ENCODE measurements around the gene MINDY4.
"Not testable (repeated sequence)": the region's sequence is repeated elsewhere in the genome, so short reads cannot be mapped to it uniquely, and the experiment has no call there.

The MINDY4 gene

DNA sequence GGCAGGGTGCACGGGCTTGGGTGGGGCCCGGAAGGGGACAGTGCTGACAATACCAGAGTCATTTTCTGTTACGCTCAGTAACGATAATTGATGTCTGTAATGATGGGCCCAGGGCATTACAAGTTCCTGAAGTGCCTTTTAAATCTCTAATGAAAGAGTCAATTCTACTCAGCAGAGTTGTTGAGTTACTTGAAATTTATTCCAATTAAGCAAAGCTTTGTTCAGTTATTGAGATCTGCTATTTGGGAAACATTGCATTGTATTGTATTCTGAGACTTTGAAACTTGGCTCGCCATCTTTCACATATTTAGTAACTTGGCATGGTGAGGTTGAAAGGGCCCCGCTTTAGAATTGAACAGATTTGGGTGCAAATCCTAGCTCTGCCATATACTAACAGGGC, 34.7 kb downstream of the MINDY4 start:
- no peak for DNase-seq

DNA sequence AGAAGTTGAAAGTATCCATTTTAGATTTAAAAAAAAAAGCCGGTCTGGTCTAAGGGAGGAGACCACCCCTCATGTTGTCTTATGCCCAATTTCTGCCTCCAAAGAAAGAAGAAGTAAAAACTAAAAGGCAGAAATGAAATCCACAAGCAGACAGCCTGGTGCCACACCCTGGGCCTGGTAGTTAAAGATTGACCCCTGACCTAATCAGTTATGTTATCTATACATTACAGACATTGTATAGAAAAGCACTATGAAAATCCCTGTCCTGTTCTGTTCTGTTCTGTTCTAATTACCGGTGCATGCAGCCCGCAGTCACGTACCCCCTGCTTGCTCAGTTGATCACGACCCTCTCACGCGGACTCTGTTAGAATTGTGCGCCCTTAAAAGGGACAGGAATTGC, 36.3 kb downstream of the MINDY4 start:
- DNase-seq: not testable (repeated sequence)

DNA sequence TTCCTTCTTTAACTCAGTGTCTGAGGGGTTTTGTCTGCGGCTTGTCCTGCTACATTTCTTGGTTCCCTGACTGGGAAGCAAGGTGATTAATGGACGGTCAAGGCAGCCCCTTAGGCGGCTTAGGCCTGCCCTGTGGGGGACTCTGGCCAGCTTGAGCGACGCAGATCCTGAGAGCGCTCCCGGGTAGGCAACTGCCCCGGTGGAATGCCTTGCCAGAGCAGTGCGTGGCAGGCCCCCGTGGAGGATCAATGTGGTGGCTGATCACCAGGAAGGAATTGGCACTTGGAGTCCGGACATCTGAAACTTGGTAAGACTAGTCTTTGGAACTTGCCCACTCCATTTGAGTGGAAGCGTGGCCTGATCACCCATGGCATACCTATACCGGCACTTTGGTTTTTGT, 36.7 kb downstream of the MINDY4 start:
- DNase-seq: not testable (repeated sequence)

DNA sequence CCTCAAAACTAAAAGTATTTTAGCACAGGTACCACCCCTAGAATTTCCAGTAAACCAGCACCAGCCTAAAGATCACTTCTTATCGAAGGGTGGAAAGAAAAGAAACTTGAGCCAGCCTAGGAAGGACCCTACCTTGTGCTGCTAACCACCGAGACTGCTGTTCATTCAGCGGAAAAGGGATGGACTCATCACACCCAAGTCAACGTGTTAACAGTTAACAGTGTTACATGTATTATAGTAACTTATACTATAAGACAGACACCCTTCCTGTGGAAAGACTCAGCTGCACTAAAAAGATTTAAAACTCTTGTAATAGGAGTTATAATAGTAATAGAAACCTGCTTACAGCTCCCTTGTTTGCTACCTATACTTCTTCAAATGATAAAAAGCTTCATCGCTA, 39.8 kb downstream of the MINDY4 start:
- DNase-seq: no peak

DNA sequence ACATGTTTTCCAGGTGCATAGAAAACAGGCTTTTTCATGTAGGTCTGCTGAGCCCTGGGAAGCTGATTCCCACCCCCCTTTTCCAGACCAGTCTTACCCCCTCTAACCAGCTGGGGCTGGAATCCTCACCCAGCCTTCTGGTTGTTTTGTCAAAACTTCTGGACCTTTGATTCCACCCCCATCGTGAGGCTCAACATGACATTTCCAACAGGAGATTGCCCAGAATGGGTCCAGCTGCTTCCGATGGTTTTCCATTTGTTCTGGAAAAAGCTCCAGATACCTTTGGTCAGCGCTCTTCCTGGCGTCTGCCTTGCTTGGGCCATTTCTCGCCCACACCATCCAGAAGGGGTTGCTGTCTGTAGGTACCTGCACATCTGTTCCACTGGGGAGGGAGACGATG, 41.5 kb downstream of the MINDY4 start:
- no peak for DNase-seq

DNA sequence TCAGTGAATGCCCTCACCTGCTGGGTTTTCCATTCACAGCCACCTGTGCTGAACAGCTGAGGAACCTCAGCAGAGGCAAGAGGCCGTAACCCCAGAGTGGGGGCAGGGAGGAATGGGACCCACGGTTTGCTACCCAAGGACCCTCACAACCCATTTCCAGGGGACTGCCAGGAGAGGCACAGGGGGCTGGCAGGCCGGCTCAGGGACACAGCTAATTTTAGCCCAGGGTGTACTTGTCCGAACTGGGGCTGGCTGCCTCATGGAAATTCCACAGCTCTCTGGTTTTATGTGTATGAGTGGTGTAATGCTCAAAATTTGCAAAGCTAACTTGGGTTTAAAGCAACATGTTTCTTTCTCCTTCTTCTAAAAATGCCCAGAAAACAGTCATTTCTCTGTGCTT, 42.2 kb downstream of the MINDY4 start:
- DNase-seq: no peak

DNA sequence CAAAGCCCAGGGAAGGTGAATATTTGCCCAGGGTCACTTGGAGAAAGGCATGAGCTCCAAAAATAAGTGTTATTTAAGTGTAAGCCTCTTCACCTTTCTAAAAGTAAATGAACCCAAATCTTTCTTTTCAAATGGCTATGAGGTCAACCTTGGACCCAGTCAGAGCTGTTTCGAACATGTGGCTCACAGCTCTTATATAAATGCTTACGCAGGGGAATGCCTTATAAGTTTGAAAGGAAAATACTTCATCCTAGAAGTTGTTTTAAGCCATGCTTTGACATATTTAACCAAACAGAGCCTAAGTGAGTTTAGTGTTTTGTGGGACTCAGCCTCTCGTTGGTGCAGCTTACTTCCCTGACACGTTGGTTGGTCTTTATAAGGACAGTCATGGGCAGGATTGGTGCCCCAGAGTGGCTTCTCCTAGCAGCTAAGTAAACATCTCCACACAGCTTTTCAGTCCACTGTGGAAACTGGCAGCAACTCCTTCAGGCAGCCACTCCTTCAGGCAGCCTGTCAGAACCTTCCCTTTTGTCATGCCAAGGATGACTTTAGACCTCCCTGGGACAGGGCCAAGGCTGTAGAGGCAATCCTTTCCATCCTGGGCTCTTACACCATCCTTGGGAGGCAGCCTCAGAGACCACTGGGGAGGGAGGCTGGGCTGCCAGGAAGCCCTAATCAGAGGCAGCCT, 43.6 kb downstream of the MINDY4 start:
- DNase-seq: no peak

DNA sequence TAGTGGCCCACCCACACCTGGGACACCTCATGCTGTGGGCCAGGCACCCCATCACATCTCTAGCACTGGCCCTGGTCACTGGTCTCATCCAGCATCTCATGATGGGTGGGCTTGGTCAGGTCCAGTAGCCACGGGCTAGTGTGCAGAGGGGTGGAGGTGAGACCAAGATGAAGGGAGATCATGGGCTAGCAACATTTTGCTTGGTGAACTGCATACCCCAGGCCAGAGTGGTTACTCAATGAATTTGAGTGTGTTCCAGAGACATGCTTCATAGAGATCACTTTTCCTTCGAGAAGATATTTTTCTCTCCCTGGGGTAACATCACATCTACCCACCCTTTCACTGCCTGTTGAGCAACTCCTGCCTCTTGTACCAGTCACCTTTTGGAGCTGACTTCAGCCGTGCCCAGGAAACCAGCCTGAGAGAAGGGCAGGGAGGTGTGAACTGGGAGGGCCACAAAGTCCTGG, 44.2 kb downstream of the MINDY4 start:
- no peak for DNase-seq

DNA sequence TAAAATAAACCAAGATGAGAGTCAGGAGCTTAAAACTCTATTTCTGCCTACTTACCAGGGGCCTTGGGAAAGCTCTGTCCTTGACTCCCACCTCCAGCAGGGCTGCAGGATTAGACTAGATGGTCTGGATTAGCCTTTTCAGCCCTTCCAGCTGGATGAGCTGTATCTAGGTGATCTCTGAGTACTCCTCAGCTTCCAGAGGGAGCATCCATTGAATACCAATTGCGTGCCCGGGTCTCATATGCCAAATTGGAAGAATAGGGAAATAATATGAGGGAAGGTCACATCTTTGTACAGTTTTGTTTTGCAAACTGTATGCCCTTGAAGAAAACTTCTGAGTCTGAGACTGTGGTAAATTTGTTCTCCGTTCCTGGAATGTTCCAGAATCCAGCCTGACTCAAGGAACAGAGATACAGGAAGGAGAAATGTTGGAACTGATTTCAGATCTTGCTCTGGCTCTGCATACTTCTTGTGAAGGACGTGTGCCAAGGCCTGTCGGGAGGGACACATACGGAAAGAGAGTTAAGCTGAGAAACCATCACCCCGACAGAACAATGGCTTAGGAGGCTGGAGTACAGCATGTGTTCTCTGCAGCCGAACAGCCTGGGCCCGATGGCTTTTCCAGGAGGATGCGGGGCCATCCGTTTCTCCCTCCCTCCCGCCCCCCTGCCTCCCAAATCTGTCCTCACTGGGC, 44.9 kb downstream of the MINDY4 start:
- DNase-seq: no peak

DNA sequence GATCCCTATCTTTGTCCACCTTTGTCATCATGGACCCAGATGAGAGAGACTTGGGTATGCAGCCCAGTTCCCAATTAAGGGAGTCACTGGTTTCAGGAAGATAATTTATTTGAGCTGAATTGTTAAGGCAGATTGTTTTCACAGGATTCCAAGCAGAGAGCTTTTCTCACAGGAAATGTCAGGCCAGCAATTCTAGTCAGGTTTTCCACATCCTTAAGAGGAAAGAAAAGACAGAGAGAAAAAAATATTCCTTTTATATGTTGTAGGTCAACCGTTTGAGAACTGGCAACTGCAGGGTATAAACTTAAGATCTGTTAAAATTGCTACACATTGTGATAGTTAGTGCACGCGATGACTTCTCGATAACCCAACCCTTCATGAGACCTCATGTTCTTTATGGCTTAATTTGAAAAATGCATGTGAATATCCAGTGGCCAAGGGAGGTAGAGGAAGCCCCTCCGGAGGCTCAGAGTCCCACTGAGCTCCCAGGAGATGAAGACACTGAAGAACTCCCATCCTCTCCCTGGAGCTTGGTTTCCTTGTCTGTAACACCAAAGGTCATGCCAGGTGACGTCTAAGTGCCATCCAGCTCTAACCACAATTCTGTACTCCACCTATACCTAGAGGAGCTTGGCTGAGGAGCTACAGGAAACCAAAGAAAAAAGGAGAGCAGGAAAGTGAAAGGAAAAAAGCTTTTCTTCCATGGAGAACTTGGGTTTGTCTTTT, 45.6 kb downstream of the MINDY4 start:
- no peak for DNase-seq

DNA sequence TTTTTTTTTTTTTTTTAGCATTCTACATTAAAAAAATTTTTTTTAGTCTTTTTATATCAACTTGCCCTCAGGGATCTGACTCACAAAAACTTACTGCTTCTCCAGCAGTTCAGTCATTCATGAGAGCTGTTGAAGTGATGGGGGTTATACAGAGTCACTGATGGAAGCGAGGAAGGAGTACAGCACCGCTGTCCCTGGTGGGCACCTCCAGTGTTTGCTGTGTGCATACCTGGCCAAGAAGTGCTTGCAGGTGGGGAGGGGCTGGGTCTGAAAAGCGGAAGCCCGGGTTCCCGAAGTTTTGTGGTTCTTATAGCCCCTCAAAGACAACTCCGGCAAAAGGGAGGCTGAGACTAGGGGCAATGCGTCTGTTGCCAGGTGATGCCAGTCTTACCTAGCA, 46.2 kb downstream of the MINDY4 start:
- DNase-seq: no peak

DNA sequence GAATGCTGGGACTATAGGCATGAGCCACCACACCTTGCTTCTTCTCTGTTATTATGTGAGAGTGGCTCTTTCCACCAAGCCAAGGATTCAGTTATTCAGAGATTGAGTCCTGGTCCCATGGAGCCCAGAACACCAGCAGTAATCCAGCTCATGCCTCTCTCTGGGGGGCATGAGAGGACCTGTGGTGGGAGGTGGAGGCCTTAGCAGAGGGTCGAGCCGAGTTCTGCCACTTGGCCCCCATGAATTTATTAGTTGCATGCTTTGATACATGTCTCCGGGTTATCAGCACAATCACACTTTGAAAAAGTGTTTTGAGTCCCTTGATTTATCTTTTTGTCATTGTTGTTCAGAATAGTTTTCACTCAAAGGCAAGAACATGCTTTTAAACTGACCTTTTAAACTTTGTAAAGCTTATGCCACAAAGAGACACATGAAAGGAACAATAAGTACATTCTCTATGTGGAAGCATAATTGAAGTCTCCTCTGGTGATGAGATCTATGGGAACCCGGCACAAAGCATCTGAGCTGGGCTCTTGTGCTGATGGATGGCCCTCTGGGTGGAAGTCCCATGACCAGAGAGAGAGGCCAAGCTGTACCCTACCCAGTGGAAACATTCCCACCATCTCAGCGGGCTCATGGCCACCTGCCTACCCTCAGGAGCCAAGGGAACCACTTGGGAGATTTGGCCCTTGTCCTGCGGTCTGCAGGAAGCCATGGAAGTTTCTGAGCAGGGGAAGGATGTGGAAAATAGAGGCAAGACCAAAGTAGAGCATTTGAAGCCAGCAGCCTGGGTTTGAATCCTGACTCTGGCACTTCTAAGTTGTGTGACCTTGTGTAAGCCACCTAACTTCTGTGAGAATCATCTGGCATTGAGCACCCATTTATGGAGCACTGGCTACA, 53.9 kb downstream of the MINDY4 start:
- no peak for DNase-seq

DNA sequence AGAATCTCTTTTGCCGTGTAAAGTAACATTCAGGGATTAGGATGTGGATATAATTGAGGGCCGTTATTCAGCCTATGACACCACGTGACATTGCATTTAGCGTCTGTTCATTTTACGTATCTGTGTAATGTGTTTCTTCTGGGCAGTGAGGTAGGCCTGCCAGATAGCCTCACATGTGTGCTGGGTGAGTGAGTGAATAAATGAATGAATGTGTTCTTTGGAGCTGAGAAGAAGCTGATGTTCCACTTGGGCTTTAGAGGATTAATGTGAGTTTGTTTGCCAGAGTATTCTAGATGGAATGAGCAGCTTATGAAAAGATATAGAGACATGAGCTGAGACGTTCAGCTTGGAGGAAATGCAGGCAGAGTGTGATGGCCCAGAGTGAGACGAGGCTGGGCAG, 55.0 kb downstream of the MINDY4 start:
- DNase-seq: no peak

DNA sequence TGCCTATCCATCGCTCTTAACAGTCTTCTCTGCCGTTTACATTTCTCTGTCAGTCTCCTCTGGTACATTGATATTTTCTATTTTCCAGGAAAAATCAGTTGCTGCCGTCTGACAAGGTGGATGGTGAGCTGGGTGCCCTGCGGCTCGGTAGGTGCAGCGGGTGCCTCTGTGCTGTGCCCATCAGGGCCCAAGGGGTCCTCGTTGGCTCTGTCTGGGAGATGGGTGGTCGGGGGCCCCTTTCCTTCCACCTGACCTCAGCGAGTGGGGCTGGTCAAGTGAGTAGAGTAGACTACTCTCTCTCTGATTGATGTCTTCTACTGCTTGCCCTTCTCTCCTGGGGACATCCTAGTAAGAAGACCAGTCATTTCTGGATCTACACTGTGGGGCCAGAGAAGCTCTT, 57.4 kb downstream of the MINDY4 start:
- no peak for DNase-seq

DNA sequence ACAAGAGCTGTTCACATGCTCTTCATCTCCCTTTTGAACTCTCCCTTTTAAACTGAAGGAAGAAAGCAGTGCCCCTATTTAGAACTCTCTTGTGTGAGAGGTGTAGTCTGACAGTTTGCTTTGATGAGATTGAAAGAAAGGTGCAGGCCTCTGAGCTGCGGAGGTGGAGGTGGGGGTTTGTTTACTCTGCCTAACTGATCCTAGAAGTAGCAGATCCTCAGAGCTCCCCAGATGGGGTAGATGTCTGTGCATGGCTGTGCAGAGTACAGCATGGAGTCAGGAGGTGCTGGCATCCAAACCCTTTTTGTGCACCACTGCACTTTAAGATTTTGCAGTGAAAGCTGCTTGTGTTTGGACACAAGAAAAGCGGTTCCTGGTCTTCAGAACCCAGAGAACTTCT, 58.3 kb downstream of the MINDY4 start:
- no peak for DNase-seq

DNA sequence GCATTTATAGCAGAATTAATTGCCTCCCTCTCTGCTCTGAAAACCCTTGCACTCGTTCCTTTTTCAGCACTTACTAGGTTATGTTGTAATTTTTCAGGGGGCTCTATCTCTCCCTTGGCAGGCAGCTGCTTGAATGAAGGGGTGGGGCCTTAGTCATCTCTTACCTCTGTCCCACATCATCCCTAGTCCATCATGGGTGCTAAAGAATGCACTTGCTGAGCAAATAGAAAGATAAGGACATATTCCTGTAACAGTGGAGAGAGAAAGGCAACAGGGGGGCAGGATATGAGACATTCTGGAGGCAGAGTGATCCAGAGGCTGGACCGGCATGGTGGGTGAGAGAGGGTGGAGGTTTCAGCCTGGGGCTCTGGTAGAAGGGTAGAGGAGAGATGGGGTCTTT, 60.0 kb downstream of the MINDY4 start:
- no peak for DNase-seq

DNA sequence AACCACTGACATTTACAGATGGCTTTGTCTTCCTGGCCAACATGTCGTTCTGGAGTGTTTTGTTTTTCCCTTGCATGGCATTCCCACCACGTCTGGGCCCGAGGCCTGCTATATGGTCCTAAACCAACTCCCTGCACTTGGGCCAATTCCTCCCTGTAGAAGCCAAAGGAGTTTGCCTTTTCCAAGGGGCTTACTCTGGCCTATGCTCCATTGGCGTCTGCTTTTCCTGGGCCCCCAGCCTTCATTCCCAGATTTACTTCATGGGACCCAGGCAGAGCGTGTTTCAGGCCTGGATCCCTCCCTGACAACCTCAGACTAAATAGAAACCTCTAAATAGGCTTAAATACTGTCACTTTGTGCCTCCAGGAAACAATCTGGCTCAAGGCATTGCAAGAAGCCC, 60.7 kb downstream of the MINDY4 start:
- no peak for DNase-seq

DNA sequence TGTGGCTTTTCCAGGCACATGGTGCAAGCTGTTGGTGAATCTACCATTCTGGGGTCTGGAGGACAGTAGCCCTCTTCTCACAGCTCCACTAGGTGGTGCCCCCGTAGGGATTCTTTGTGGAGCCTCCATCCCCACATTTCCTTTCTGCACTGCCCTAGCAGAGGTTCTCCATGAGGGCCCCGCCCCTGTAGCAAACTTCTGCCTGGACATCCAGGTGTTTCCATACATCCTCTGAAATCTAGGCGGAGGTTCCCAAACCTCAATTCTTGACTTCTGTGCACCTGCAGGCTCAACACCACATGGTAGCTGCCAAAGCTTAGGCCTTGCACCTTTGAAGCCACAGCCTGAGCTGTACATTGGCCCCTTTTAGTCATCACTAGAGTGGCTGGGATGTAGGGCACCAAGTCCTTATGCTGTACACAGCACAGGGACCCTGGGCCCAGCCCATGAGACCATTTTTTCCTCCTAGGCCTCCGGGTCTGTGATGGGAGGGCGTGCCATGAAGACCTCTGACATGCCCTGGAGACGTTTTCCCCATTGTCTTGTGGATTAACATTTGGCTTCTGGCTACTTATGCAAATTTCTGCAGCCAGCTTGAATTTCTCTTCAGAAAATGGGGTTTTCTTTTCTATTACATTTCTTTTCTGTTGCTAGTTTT, 62.9 kb downstream of the MINDY4 start:
- DNase-seq: not testable (repeated sequence)

DNA sequence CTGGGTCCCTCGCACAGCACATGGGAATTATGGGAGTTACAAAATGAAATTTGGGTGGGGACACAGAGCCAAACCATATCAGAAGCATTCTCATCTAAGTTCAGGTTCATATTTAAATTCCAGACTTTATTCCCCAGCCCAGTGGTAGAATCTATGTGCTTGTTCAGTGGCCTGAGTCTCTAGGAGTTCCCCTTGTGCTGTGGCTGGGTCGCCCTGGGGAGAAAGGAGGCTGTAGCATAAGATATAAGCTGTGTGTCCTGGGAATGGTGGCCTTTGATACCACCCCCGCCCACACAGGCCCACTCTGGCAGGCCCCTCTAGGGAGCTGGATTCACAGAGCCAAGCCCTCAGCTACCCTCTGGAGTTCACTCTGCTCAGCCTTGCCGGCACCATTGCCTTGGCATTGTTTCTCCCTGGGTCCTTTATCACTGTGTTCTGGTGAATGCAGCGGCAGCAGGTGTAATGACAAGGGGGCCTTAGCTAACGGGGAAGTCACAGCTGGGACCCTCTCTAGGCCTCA, 64.2 kb downstream of the MINDY4 start:
- no peak for DNase-seq

DNA sequence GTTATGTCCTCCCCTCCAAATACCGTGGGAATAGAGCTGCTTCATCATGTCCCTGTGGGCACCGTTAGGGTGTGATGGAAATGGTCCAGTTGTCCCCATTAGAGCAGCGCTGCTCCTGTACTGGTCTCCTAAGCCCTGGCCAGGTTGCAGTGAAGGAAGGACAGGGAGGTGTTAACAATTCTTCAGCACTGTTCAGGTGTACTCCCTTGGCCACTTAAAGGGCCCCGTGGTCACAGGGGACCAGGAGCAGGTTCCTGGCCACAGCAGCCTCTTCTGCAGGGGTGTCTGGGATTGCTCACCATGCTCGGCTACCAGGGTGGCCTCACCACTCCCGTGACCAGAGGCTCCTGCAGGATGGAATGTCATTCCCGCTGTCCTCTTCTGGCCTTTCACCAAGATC, 65.8 kb downstream of the MINDY4 start:
- no peak for DNase-seq

DNA sequence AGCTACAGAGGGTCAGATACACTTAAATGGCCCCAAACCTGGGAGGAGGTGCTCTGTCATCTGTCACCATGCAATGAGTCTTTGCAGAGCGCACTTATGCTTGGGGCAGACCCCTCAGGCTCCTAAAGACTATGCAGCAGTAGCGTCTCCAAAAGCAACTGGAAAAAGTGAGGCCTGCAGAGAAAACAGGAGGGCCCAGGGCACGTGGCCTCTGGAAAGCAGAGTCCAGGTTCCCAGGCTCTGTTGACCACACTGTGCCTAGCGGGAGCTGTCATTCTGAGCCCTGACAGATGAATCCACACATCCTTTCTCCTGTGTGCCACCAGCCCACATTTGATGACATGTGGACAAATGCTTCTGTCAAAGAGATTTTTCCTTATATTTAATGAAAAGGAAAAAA, 66.4 kb downstream of the MINDY4 start:
- DNase-seq: no peak

DNA sequence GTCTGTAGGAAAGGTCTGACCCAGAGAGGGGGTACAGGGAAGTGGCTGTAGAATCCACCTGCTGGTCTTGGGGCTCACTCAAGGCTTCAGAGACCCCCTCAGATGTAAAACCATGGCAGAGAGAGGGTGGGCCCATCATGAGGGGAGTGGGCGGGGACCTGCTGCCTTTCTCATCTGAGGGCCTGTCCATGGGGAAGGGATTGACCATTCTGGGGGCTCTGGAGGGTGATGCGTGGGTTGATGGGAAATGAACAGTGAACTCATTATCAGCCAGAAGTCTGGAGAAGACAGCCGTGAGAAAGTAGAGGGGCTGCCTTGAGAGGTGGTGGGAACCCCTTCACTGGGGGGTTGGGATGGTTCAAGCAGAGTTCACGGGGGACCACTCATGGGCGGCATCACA, 66.8 kb downstream of the MINDY4 start:
- DNase-seq: no peak
